ENCODE data around the gene KRT7.
"Not testable (repeated sequence)": the region's sequence is repeated elsewhere in the genome, so short reads cannot be mapped to it uniquely, and the experiment has no call there.

The KRT7 gene

DNA sequence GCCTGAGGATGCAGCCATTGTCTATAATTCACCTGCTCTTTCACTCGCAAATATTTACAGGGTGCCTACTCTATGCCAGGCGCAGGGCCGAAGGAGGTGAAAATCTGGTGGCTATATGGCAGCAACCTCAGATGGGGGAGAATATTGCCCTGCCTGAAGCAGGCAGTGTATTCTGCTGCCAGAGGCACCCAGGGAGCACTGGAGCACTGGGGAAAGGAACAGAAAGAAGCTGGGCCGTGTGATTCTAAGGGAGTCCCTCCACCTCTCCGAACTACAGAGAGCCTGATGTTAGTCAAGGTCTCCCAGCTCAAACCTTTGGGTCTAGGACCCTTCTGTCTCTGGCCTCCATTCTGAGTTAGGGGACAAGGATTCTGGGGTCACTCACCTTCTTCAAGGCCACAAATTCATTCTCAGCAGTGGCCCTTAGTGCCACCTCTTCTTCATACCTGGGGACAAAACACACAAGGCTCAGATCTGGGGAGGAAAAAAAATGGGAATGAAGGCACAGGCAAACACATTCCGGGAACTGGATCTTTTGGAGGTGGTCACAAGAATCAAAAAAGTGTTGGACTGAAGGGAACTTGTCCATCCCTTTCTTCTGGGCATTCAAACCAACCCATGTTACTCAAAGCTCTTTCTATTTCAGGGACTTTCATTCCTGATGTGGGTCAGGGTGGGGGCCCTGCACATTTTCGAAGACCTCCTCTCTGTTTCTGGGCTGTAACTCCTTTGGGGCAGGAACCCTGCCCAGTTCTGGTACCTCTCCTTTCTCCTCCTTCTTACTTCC is 22.1 kb downstream of the KRT7 start:
- no peak overlapping the region for H3K4me3 ChIP-seq (ENCODE audit: low read depth, low read length)
- no peak for DNase-seq (ENCODE audit: low read depth)
- no peak for TF ChIP-seq CTCF (conservative IDR thresholded peaks at IDR 0.05; ENCODE audit: low read depth, low read length)

DNA sequence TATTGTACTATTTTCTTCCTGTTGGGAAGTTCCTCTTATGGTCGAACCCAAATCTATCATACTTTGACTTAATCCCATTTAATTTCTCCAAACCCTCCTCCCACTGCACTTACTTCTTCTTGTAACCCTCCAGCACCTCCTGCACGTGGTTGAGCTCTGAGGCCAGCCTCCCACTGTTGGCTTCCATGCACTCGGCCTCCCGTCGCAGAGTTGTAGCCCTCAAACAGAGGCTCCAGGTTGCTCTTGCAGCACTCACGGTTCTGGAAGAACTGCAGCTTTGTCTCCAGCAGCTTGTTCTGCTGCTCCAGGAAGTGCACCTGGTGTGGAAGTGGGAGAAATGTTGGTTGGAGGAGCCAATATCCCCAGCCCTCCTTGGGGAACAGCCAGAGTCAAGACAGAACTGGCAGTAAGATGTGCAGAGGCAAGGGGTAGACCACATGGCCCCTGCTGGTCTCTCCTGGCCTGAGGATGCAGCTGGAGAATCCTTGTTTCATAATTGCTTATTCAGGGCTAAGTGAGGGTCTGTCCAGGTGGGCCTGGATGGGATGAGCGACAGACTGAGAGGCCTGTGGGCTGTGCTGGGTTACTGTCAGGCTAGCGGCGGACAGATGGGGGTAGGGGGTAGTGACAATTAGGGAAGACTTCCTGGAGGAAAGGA is 23.0 kb downstream of the KRT7 start:
- H3K4me3 ChIP-seq (ENCODE audit: low read depth, low read length), result no peak overlapping the region
- DNase-seq (ENCODE audit: low read depth), result no peak

GRCh38 chr12:52256584-52256935 is 23.5 kb downstream of the KRT7 start:
- TF ChIP-seq CTCF (conservative IDR thresholded peaks at IDR 0.05; ENCODE audit: low read depth, low read length), result no peak
- H3K4me3 ChIP-seq (ENCODE audit: low read depth, low read length), result no peak overlapping the region
- no peak for DNase-seq (ENCODE audit: low read depth)

More for the DNA sequence above, 23.0 kb downstream of the KRT7 start:
- TF ChIP-seq CTCF (conservative IDR thresholded peaks at IDR 0.05; ENCODE audit: low read depth, low read length), result no peak

DNA sequence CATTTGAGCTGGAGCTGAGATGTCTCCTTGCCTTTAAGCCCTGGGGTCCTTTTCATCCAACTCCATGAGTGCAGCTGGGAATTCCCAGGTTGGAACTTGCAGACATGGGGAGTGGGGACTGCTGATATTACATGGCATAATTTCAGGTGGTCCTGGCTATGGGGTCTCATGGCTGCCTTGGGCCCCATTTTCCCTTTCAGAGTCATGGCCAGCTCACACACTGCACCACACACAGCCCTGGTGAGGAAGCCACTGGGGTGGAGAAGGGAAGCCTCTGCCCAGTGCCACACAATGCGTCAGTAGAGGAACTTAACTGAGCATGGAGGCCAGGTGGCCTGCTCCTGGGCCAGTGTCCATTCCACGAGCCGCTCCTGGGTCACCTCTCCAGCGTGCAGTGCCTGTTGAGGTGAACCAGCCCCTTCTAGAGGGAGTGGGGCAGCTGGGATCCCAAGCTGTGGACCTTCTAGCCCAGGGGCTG is 24.1 kb downstream of the KRT7 start:
- no peak for TF ChIP-seq CTCF (conservative IDR thresholded peaks at IDR 0.05; ENCODE audit: low read depth, low read length)
- no peak overlapping the region for H3K4me3 ChIP-seq (ENCODE audit: low read depth, low read length)
- no peak for DNase-seq (ENCODE audit: low read depth)

DNA sequence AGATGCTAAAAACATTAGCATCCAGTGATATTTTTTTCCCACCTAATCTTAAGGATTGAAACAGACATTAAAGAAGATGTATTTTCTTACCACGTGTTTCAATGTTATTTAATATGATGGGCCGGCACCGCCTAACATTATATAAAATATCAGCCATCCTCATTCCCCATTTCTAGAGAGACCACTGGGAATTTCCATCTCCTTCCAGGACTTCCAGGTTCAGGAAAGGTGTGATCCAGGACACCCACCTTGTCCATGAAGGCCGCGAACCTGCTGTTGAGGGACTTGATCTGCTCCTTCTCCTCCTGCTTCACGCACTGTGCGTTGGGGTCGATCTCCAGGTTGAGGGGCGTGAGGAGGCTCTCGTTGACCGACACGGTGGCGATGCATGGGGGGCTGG is 24.9 kb downstream of the KRT7 start:
- not testable (repeated sequence) for DNase-seq (ENCODE audit: low read depth)

DNA sequence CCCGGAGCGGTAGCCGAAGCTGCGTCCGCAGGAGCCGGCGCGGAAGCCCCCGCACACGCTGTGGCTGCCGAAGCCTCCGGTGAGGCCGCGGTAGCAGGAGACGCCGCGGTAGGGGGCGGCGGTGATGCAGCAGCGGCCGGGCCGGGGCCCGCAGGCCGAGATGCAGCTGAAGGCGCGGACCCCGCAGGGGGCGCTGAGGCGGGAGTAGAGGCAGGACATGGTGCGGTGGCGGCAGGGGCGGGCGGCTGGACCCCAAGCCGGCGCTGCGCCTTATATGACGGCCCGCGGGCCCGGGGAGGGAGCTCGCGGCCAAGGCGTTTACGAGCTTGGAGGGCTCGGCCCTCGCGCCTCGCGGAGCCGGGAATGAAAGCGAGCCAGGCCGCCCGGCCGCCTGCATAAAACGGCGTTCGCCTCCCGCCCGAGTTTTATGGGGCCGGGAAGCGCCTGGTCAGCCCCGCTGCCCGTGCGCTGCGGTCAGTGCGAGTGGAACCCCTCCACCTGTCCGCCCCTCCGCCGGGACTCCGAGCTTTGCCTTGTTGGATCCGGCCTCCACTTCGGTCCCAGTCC is 25.4 kb downstream of the KRT7 start:
- H3K4me3 ChIP-seq (ENCODE audit: low read depth, low read length), result no peak overlapping the region
- peak; percentile 2 for TF ChIP-seq CTCF (conservative IDR thresholded peaks at IDR 0.05; ENCODE audit: low read depth, low read length)
- DNase-seq (ENCODE audit: low read depth), result peak; percentile 52

More for the DNA sequence above, 24.9 kb downstream of the KRT7 start:
- H3K4me3 ChIP-seq (ENCODE audit: low read depth, low read length), result not testable (repeated sequence)

- TF ChIP-seq CTCF (conservative IDR thresholded peaks at IDR 0.05; ENCODE audit: low read depth, low read length), result no peak
- no peak overlapping the region for H3K4me3 ChIP-seq (ENCODE audit: low read depth, low read length)
- DNase-seq (ENCODE audit: low read depth), result no peak
Observed at GRCh38 chr12:52259657-52260243, 26.7 kb downstream of the KRT7 start.

All from choroid plexus epithelial cell (primary cell).